Skin epidermis (tissue), 12 donors: ENCODE measurements around the gene RNF151.
"Not testable (repeated sequence)": the region's sequence is repeated elsewhere in the genome, so short reads cannot be mapped to it uniquely, and the experiment has no call there.

ENCODE experiments used
- H3K27ac ChIP-seq, 21 experiments: fragments of 200-600 bp; sonication (generic) in 11 of 21; one replicate each; pipeline ENCODE4 v1.5.0; 2020; ENCODE audit warnings: mild to moderate bottlenecking in 3 of 21, inconsistent platforms in 2 of 21, moderate library complexity in 2 of 21
- H3K4me3 ChIP-seq, 7 experiments: fragments of 200-600 bp; sonication (generic) in 2 of 7; one replicate each; pipeline ENCODE4 v1.5.0; 2020; ENCODE audit warnings: inconsistent platforms in 2 of 7, mild to moderate bottlenecking in 2 of 7, moderate library complexity in 1 of 7

RNF151 gene

DNA sequence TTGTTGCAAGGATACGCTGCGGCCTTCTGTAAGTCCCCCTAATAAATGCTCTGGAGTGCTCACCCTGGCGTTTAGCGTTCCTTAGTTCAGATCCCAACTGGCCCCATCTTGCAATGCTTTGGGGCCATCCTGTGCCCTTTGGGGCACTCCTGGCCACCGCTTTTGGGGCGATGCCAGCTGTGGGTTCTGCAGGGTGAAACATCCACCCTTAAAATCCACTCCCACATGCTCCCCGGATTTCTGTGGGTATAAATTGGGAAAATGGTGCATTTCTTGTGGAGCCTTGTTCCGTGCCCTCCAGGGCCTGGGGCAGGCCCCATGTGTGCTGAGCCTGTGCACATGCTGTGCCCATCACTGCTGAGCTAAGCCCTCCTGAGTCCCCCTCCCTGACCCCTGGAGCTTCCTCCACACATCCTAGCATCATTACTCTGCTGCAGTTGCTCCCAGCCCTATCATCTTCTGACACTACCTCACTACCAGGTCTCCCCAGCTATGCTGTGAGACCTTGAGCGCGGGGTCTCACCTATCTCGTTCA lies 29.6 kb upstream of the RNF151 start:
- H3K4me3 ChIP-seq, result no peak overlapping the region
- H3K27ac ChIP-seq, result peak overlapping the region in 1 of 21 experiments; percentile 14

- Histone ChIP-seq H3K27ac (peak overlapping the region in 12 of 21 experiments; percentile 15 to 76 (median 42)), H3K4me3 (no peak overlapping the region)
Observed at GRCh38 chr16:1938316-1938715, 28.3 kb upstream of the RNF151 start.

GRCh38 chr16:1938910-1939309 lies 27.7 kb upstream of the RNF151 start:
- Histone ChIP-seq H3K27ac (peak overlapping the region in 14 of 21 experiments; percentile 15 to 76 (median 36)), H3K4me3 (no peak overlapping the region)

DNA sequence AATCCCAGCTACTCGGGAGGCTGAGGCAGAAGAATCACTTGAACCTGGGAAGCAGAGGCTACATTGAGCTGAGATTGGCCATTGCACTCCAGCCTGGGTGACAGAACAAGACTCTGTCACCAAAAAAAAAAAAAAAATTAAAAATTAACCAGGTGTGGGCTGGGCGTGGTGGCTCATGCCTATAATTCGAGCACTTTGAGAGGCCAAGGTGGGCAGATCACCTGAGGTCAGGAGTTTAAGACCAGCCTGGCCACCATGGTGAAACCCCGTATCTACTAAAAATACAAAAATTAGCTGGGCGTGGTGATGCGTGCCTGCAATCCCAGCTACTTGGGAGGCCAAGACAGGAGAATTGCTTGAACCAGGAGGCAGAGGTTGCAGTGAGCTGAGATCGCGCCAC lies 26.8 kb upstream of the RNF151 start:
- H3K4me3 ChIP-seq, result not testable (repeated sequence)
- peak overlapping the region in 2 of 21 experiments; percentile 63 to 76 for H3K27ac ChIP-seq

- peak overlapping the region in 1 of 7 experiments; percentile 92 for H3K4me3 ChIP-seq
- H3K27ac ChIP-seq, result peak overlapping the region in 5 of 21 experiments; percentile 21 to 86 (median 76)
Observed at GRCh38 chr16:1940273-1941161, 26.1 kb upstream of the RNF151 start.

GRCh38 chr16:1941162-1942046 lies 25.3 kb upstream of the RNF151 start:
- Histone ChIP-seq H3K27ac (peak overlapping the region in 13 of 21 experiments; percentile 22 to 92 (median 78)), H3K4me3 (peak overlapping the region in 5 of 7 experiments; percentile 55 to 92 (median 65))

DNA sequence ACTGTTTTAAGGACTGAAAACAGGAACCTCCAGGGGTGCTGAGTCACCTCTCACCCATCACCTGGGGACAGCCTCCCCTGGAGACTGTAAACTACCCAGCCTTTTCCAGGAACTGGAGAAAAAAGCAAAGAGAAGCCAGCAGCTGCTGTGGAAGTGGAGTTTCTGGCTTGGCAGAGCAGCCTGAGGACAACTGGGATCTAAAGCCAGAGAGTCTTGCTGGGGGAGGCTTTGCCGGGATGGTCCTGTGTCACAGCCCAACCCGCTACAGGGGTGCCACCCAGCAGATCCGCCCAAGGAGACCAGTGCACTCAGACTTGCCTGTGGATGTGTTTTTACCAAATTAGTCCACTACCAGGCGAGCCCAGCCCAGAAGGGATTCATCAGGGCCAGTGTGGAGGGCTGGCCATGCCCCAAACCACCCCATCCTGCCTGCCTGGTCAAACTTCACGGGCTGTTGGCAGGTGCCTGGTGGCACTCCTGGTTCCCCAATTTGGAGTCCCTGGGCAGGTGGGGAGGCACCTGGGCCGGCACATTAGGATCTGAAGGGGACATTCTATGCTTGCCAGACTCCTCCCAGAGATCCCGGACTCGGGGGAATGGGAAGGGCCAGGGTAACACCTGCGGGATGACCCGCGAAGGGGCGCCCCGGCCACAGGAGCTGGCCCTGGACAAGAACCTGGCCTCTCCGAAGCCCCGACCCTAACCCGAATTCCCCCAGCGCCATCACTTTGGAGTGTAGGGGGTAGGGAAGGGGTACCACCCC lies 24.4 kb upstream of the RNF151 start:
- Histone ChIP-seq H3K27ac (peak overlapping the region; percentile 22 to 92 (median 79)), H3K4me3 (peak overlapping the region; percentile 55 to 92 (median 65))

- H3K27ac ChIP-seq, result peak within 1 kb of the TSS; percentile 17 to 92 (median 79)
- peak within 1 kb of the TSS; percentile 55 to 92 (median 65) for H3K4me3 ChIP-seq
Observed at GRCh38 chr16:1942810-1943726, 23.6 kb upstream of the RNF151 start, which contains the start of gene MSRB1. Gene MSRB1, minus strand, starts transcription at chr16:1943199. Its CDS starts 43 bp downstream, at chr16:1943156.

DNA sequence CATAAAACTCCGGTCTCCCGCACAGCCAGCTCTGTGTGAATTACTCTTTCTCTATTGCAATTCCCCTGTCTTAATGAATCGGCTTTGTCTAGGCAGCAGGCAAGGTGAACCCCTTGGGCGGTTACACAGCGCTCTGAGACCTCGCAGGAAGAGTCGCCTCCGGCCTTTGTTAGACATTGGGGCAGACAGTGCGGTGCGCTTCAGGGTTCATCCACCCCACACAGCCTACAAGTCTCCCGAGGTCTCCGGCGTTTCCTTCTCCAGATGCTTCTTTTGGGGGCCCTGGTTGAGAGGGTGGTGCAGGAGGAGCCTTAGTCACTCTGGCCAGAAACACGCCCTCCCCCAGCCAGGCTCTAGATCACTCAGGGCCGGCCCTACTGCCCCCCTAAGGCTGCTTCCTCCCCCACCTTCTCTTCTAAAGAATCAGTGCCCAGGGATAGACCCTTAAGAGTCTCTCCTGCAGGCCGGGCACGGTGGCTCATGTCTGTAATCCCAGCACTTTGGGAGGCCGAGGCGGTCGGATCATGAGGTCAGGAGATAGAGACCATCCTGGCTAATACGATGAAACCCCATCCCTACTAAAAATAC lies 21.9 kb upstream of the RNF151 start:
- H3K27ac ChIP-seq, result no peak overlapping the region
- H3K4me3 ChIP-seq, result no peak overlapping the region

GRCh38 chr16:1945559-1946391 lies 20.9 kb upstream of the RNF151 start:
- no peak overlapping the region for H3K4me3 ChIP-seq
- H3K27ac ChIP-seq, result no peak overlapping the region

- no peak overlapping the region for H3K4me3 ChIP-seq
- no peak overlapping the region for H3K27ac ChIP-seq
Observed at GRCh38 chr16:1946495-1947368, 19.9 kb upstream of the RNF151 start.

- H3K4me3 ChIP-seq, result no peak overlapping the region
- H3K27ac ChIP-seq, result no peak overlapping the region
Observed at GRCh38 chr16:1947369-1947670, 19.3 kb upstream of the RNF151 start.

DNA sequence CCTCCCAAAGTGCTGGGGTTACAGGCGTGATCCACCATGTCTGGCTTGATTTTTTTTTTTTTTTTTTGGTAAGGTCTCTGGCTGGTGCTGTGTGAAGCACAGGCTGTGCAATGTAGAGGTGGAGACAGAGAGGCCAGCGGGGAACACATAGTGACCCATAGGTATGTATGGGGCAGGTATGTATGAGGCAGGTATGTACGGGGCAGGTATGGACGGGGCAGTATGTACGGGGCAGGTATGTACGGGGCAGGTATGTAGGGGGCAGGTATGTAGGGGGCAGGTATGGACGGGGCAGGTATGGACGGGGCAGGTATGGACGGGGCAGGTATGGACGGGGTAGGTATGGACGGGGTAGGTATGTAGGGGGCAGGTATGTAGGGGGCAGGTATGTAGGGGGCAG lies 17.1 kb upstream of the RNF151 start:
- H3K4me3 ChIP-seq, result no peak overlapping the region
- no peak overlapping the region for H3K27ac ChIP-seq

DNA sequence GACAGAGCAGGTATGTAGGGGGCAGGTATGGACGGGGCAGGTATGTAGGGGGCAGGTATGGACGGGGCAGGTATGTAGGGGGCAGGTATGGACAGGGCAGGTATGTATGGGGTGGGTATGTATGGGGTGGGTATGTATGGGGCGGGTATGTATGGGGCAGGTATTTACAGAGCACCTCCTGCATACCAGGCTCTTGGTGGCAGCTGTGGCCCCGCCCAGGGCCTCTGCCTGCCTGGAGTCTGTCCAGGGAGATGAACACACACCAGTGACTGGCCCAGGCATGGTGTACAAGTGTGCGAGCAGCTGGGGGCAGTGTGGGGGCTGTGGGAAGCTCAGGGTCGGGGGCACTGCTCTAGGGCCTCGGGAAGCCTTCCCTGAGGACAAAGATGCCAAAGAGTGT lies 16.6 kb upstream of the RNF151 start:
- Histone ChIP-seq H3K4me3 (no peak overlapping the region), H3K27ac (peak overlapping the region in 4 of 21 experiments; percentile 17 to 40 (median 30))

DNA sequence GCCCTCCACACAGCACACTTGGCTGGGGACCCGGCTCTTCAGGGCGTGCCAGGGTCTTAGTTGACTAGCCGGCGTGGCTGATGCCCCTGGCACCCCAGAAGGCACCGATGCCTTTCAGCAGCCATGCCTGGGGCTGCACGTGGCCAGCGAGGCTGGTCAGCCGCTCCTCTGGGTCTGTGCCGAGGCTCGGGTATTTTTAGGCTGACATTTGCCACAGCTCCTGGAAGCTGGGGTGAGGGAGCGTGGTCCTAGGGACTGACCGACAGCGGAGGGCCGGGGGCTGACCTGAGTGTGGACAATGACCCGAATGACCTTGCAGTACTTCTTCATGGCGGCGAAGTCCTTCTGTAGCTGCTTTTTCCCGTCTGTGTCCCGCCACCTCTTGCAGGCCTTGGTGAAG lies 16.1 kb upstream of the RNF151 start:
- Histone ChIP-seq H3K27ac (peak overlapping the region in 5 of 21 experiments; percentile 17 to 40 (median 22)), H3K4me3 (no peak overlapping the region)

DNA sequence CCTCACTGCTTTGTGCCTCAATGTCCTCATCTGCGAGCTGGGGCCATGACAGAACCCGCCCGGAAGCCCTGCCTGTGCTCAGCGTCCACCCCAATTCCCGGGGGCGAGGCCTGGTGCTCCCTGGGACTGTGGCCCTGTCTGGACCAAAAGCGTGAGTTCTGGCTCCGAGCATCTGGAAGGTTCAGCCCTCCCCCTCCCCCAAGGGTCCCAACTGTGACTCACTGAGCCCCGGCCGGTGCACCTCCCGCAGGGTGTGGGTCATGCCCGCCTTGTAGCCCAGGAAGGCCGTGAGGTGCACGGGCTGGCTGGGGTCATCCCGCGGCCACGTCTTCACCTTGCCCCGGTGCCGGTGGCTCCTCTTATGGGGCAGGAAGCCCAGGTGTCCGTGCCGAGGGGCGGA lies 12.9 kb upstream of the RNF151 start:
- Histone ChIP-seq H3K4me3 (no peak overlapping the region), H3K27ac (no peak overlapping the region)
